Mucosa of stomach (tissue), 1 donor: ENCODE results near the gene GAGE10.
"Not testable (repeated sequence)": the region's sequence is repeated elsewhere in the genome, so short reads cannot be mapped to it uniquely, and the experiment has no call there.

Experiments used
- H3K27me3 ChIP-seq: one replicate; pipeline ENCODE4 v1.7.0; 2013; ENCODE audit warnings: mild to moderate bottlenecking, low read length; ENCODE audit not compliant: control insufficient read depth, insufficient read depth
- H3K36me3 ChIP-seq: one replicate; pipeline ENCODE4 v1.7.0; 2013; ENCODE audit warnings: low read length; ENCODE audit not compliant: control insufficient read depth, insufficient read depth
- H3K4me1 ChIP-seq: one replicate; pipeline ENCODE4 v1.7.0; 2013; ENCODE audit warnings: mild to moderate bottlenecking, low read length; ENCODE audit not compliant: control insufficient read depth, insufficient read depth
- H3K4me3 ChIP-seq: one replicate; pipeline ENCODE4 v1.7.0; 2013; ENCODE audit warnings: low read length
- H3K9ac ChIP-seq: one replicate; pipeline ENCODE4 v1.7.0; 2013; ENCODE audit warnings: mild to moderate bottlenecking, low read length, moderate library complexity
- H3K9me3 ChIP-seq: one replicate; pipeline ENCODE4 v1.7.0; 2013; ENCODE audit warnings: mild to moderate bottlenecking, low read length, moderate library complexity; ENCODE audit not compliant: control insufficient read depth
- donor health status: Pancreatic carcinoma.

The GAGE10 gene

GRCh38 chrX:49344496-49345175, 41.2 kb downstream of the GAGE10 start:
- not testable (repeated sequence) for H3K4me1 ChIP-seq, H3K9me3 ChIP-seq, H3K36me3 ChIP-seq, H3K27me3 ChIP-seq, H3K4me3 ChIP-seq, H3K9ac ChIP-seq

- not testable (repeated sequence) for H3K36me3 ChIP-seq, H3K4me1 ChIP-seq, H3K4me3 ChIP-seq, H3K9me3 ChIP-seq, H3K27me3 ChIP-seq, H3K9ac ChIP-seq
Observed at GRCh38 chrX:49345402-49345801, 42.0 kb downstream of the GAGE10 start.

- H3K27me3 ChIP-seq, H3K4me3 ChIP-seq, H3K9ac ChIP-seq, H3K9me3 ChIP-seq, H3K36me3 ChIP-seq, H3K4me1 ChIP-seq: not testable (repeated sequence)
Observed at GRCh38 chrX:49346150-49346549, 42.7 kb downstream of the GAGE10 start.
